ENCODE results near the gene GASK1B.

GASK1B gene

GRCh38 chr4:158172261-158173258, at the start of gene GASK1B:
TSS of gene GASK1B (minus strand) at chr4:158173025. CDS start at chr4:158171375, 1,650 bp downstream.
- intact Hi-C loops (cut with DNase I): no loop called here
- DNase-seq: peak in 29 of 42 donors; percentile 20 to 83 (median 58)

DNA sequence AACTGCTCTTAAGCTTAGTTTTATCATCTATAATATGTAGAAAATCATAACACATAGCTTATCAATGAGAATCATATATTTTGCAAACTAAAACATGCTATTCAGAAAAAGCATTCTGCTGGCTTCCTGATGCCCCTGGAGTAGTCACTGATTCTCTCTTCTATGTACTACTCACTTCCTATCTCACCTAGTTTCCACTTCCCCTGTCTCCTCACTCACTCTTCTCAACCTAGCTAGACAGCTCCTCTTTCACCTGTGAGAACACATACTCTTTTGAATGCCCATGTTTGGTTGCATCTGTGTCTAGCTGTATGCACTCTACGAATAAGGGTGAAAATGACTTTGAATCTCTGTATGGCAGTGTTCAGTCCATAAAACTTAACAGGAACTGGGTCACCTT, 46.8 kb upstream of the GASK1B start:
- intact Hi-C loops (cut with DNase I): no loop called here
- DNase-seq: no peak

GRCh38 chr4:158217763-158218162, 44.9 kb upstream of the GASK1B start:
- intact Hi-C loops (cut with DNase I): no loop called here
- no peak for DNase-seq

DNA sequence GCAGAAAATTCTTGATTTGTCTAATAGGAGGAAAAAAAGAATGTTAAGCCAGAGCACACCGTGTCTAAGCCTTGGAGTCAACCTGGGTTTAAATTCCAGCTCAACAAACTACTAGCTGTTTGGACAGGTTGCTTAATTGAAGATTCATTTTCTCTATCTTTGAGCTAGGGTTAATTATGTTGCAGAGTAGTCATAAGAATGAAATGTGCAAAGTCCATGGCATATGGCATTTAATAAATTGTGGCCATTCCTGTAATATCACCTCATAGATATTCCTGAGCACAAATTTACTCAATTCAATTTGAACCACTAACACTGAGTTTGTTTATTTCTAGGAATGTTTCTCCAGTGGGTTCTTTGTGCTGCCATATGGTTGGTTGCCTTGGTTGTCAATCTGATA, 42.0 kb upstream of the GASK1B start:
- DNase-seq: no peak
- intact Hi-C loops (cut with DNase I): no loop called here

GRCh38 chr4:158213466-158213865, 40.6 kb upstream of the GASK1B start:
- intact Hi-C loops (cut with DNase I): no loop called here
- no peak for DNase-seq

- no peak for DNase-seq
Observed at GRCh38 chr4:158211222-158211621, 38.4 kb upstream of the GASK1B start.

GRCh38 chr4:158209825-158210807, 37.3 kb upstream of the GASK1B start, which contains the start of gene TMEM144:
TSS of gene TMEM144 (plus strand) at chr4:158210486. CDS start at chr4:158212668, 2,182 bp downstream.
- intact Hi-C loops (cut with DNase I): no loop called here

More at GRCh38 chr4:158211222-158211621, 38.4 kb upstream of the GASK1B start:
- intact Hi-C loops (cut with DNase I): no loop called here

DNA sequence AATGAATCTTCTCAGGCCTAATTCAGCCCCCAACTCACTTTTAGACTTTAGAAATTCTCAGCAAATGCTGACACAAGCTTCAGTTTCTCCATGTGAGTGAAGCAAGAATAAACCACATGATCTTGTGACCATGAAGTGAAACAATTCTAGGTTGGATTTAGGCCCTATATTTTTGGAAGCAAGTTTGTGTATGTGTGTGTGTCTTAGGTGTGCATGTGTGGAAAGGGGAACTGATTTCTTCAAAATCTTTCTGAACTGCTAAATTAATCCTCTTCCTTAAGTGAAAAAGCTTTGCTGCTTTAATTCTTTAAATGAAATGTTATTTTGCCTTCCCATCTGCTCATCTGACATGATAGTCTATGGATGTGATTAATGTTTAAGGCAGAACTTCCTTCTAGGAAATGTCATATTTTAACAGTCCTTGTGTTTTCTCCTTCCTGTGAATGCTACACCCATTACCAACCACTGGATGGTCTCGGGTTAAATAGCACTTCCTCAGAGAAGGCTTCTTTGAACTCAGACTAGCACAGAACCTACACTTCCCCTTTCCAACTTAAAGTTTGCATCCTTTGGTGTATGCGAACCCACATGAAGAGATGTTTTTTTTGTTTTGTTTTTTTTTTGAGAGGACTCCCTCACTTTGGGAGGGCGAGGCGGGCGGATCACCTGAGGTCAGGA, 36.3 kb upstream of the GASK1B start:
- intact Hi-C loops (cut with DNase I): no loop called here
- DNase-seq: no peak

More at GRCh38 chr4:158209825-158210807, 37.3 kb upstream of the GASK1B start, which contains the start of gene TMEM144:
- peak; percentile 88 to 99 (median 95) for DNase-seq

DNA sequence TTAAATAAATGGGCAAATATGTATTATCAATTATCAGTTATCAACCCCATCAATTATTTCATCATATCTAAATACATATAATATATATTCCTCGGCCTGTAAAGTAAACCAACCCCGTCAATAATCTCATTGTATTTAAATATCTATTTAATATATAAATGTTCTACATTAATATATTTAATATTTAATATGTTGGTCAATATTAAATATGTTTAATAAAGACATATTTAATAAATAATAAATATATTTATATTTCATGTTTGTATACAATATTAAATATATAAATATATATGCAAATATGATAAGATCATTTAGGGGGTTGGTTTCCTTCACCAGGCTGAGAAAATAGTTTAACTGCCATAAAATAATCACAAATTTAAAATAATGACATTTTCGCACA, 31.1 kb upstream of the GASK1B start:
- intact Hi-C loops (cut with DNase I): no loop called here
- no peak for DNase-seq

DNA sequence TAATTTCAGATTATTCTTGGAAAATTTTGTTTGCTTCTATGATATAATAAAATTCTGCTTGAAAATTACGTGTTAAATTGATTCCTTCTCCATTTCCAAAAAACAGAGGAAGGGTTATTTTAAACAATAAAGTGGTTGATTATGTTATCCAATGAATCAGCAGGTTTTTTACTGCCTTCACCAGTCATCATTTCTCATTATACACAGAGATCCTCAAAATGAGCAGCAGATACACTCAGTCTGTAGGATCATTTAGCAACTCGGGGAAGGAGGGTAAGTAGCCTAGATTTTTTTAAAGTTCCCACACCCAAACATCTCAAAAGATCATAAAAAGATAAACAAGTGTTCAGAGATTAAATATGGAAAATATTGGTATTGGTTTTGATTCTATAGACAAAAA, 30.6 kb upstream of the GASK1B start:
- intact Hi-C loops (cut with DNase I): no loop called here
- no peak for DNase-seq

DNA sequence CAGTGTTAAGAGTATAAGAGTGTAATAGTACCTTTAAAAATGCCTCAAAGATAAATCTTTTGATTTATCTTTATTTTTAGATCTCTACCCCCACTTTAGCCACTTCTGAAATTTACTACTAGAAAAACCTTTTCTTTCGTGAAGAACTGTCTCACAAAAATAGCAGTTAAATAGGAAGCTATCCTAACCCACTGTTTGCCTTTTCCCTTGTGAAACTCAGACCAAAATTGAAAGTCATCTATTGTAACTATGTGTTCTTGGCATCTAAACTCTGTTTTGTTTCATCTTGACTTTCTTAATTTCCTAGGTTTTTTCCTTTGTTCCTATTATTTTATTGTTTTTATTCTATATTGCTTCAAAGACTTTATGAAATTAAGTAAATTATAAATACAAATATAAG, 29.7 kb upstream of the GASK1B start:
- no peak for DNase-seq
- intact Hi-C loops (cut with DNase I): no loop called here

DNA sequence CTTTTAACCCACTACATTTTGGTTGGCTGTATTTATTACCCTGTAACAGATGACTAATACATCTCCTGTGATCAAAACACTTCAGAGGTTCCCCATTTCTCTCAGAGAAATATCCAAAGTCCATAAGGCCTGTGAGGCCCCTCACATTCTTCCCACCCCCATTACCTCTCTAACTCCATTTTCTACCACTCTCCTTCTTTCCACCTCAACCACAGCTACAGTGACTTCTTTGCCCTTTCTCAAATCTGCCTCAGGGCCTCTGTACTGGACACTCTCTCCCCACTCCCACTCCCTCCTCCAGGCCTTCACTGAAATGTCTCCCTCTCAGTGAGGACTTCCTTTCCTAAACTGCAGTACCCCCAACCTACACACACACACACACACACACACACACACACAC, 29.1 kb upstream of the GASK1B start:
- no peak for DNase-seq
- intact Hi-C loops (cut with DNase I): no loop called here

DNA sequence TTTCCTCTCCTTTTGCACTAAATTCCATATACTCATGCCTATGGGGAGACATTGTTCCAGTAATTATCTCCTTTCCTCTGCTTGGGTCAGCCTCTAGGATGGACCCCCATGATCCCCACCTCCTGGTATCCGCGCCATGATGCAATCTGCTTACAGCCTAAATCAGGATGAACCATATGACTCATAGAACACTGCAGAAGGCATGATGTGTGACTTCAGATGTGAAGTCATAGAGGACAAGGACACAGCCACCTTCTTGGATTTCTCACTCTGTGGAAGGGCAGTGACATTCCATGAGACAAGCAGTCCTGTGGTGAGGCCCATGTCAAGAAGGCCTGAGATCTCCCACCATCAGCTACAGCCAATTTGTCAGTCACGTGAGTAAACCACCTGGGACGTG, 28.5 kb upstream of the GASK1B start:
- intact Hi-C loops (cut with DNase I): no loop called here
- DNase-seq: no peak

DNA sequence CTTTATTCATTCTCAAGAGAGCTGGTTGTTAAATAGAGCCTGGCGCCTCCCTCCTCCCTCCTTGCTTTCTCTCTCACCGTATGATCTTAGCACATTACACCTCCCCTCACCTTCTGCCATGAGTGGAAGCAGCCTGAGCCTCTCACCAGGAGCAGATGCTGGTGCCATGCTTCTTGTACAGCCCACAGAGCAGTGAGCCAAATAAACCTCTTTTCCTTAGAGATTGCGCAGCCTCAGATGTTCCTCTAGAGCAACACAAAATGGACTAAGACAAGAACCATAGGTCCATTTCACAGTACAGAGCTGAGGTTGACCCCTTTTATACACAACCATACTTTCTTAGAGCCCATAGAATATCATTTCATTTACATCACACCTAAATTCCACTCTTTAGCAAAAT, 27.4 kb upstream of the GASK1B start:
- intact Hi-C loops (cut with DNase I): no loop called here
- no peak for DNase-seq

GRCh38 chr4:158197194-158197776, 24.5 kb upstream of the GASK1B start:
- no peak for DNase-seq
- intact Hi-C loops (cut with DNase I): no loop called here

- no peak for DNase-seq
Observed at GRCh38 chr4:158195297-158195696, 22.5 kb upstream of the GASK1B start.

DNA sequence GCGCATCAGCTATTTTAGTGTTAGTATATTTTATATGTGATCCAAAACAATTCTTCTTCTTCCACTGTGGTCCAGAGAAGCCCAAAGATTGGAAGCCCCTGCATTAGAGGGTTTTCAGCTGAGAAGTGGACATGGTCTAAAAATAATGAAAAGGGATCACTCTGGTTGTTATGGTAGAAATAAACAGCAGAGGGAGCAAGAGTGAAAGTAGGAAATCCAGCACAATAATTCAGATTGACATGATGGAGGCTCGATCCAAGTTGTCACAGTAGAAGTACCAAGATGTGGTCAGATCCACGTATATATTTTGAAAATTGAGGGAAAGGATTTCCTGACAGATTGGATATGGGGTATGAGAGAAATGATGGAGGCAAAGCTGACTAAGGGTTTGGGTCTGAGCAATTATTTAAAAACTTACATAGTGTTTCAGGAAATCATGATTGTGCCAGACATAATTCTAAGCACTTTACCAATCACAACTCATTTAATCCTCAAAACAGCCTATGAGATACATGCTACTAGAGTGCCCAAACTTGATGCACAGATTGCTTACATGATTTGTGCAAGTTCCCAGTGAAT, 20.4 kb upstream of the GASK1B start:
- DNase-seq: peak in 2 of 42 donors; percentile 50 to 69
- intact Hi-C loops (cut with DNase I): loop anchor here (5.0 kb wide), 2 partner anchors 59 to 479 kb away; partner anchors contain the start of genes C4orf46 and ETFDH

More at GRCh38 chr4:158195297-158195696, 22.5 kb upstream of the GASK1B start:
- intact Hi-C loops (cut with DNase I): no loop called here

Data from head of caudate nucleus (tissue), 42 donors.